ENCODE data around the gene MTFR1L. TPM values are rescaled to one million over a fixed set of nuclear protein-coding genes. Genes with fewer than 3 reads are reported as not detected.
A peak's percentile ranks its signal among the peaks of the same experiment; 100 is the strongest.

MTFR1L gene
- total and polyA plus RNA-seq, 9 of the 15 experiments (the other 6 are each of a cell fraction or from before 2014, with no cell fraction given), result 41.4 to 98.5 (median 53.7) TPM

DNA sequence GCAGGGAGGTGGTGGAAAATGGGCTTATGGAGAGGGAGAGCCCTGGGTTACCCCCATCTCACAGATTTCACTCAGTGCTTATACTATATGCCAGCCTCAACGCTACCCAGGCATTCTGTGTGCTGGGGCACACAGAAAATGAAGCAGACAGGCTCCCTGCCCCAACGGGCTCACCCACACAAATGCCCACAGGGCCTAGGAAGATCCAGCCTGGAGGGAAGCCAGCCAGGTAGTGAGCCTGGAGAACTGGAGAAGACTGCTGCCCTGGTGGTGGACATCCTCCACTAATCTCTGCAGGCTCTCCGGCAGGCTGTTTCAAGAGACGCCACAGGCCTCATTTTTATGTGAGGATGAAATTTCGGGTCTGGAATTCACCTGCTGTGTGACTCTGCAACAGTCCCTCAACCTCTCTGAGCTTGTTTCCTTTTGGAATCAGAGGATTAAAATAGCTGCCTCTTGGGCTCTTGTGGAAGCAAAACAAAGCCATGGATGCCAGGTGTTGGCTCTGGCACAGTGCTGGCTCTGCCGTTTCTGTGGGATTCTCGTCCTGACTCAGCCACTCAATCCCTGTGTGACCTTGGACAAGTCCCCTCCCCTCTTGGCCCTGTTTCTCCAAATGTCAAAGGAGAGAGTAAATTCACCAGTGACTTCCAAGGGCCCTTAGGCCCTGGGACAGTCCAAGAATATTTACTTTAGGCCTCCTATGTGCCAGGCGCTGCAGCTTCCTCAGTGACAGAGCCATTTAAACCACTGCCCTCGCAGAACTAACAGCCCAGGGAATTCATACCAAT, 52.1 kb downstream of the MTFR1L start (continued):
- TF ChIP-seq, protein P1, sequence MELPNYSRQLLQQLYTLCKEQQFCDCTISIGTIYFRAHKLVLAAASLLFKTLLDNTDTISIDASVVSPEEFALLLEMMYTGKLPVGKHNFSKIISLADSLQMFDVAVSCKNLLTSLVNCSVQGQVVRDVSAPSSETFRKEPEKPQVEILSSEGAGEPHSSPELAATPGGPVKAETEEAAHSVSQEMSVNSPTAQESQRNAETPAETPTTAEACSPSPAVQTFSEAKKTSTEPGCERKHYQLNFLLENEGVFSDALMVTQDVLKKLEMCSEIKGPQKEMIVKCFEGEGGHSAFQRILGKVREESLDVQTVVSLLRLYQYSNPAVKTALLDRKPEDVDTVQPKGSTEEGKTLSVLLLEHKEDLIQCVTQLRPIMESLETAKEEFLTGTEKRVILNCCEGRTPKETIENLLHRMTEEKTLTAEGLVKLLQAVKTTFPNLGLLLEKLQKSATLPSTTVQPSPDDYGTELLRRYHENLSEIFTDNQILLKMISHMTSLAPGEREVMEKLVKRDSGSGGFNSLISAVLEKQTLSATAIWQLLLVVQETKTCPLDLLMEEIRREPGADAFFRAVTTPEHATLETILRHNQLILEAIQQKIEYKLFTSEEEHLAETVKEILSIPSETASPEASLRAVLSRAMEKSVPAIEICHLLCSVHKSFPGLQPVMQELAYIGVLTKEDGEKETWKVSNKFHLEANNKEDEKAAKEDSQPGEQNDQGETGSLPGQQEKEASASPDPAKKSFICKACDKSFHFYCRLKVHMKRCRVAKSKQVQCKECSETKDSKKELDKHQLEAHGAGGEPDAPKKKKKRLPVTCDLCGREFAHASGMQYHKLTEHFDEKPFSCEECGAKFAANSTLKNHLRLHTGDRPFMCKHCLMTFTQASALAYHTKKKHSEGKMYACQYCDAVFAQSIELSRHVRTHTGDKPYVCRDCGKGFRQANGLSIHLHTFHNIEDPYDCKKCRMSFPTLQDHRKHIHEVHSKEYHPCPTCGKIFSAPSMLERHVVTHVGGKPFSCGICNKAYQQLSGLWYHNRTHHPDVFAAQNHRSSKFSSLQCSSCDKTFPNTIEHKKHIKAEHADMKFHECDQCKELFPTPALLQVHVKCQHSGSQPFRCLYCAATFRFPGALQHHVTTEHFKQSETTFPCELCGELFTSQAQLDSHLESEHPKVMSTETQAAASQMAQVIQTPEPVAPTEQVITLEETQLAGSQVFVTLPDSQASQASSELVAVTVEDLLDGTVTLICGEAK (IDR thresholded peaks at IDR 0.05), result 0 out of 2 replicates have a peak, but pooled peaks have one; percentile 0
- TF ChIP-seq, protein P1 (CRISPR knock-in tag; IDR thresholded peaks at IDR 0.05), result no peak
- TF ChIP-seq KLF10 (CRISPR knock-in tag; IDR thresholded peaks at IDR 0.05) (no peak), ERF (CRISPR knock-in tag; IDR thresholded peaks at IDR 0.05) (no peak), ZNF184 (CRISPR knock-in tag; IDR thresholded peaks at IDR 0.05) (no peak), RFX1 (IDR thresholded peaks at IDR 0.05) (no peak), ZNF398 (CRISPR knock-in tag; IDR thresholded peaks at IDR 0.05) (no peak), THRB (CRISPR knock-in tag; conservative IDR thresholded peaks at IDR 0.05) (no peak), SP2 (IDR thresholded peaks at IDR 0.05; ENCODE audit: extremely low read depth, low read depth, low read length, poor library complexity, severe bottlenecking) (no peak), ZNF780A (CRISPR knock-in tag; IDR thresholded peaks at IDR 0.05) (no peak), GATA2 (CRISPR knock-in tag; IDR thresholded peaks at IDR 0.05) (no peak), ZNF586 (CRISPR knock-in tag; conservative IDR thresholded peaks at IDR 0.05) (no peak), SMARCC2 (IDR thresholded peaks at IDR 0.05; ENCODE audit: low read depth) (no peak)
- TF ChIP-seq, protein P2, sequence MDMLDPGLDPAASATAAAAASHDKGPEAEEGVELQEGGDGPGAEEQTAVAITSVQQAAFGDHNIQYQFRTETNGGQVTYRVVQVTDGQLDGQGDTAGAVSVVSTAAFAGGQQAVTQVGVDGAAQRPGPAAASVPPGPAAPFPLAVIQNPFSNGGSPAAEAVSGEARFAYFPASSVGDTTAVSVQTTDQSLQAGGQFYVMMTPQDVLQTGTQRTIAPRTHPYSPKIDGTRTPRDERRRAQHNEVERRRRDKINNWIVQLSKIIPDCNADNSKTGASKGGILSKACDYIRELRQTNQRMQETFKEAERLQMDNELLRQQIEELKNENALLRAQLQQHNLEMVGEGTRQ (CRISPR knock-in tag; IDR thresholded peaks at IDR 0.05), result no peak
